Measurements from ENCODE around the gene REM1.

- no peak for TF ChIP-seq PKNOX1 (IDR thresholded peaks at IDR 0.05)
- no peak for TF ChIP-seq HDGF (IDR thresholded peaks at IDR 0.05; ENCODE audit: borderline replicate concordance)
- no peak for TF ChIP-seq NFRKB (IDR thresholded peaks at IDR 0.05)
- no peak for TF ChIP-seq SUZ12 (IDR thresholded peaks at IDR 0.05)
- no peak for TF ChIP-seq ARNT (IDR thresholded peaks at IDR 0.05)
- no peak for TF ChIP-seq BHLHE40 (IDR thresholded peaks at IDR 0.05; ENCODE audit: borderline replicate concordance)
Observed at GRCh38 chr20:31488115-31488514, 13.0 kb downstream of the REM1 start.

Measured in HEK293T (cell line).